HEK293T (cell line): ENCODE results near the gene FOXO3.

Experiments
- CTCF ChIA-PET: fragments of 350-600 bp; formaldehyde crosslinking; extraction: SDS; loops from one replicate; lab custom pipeline; 2021; ENCODE audit warnings: antibody characterized with exemption, inconsistent platforms; lab: Yijun Ruan, JAX
- POLR2A ChIA-PET: fragments of 350-600 bp; formaldehyde crosslinking; extraction: SDS; loops from one replicate; lab custom pipeline; 2020; ENCODE audit warnings: antibody characterized with exemption, inconsistent platforms; lab: Yijun Ruan, JAX
- DNase-seq: peaks from one replicate; pipeline ENCODE4 v3.0.0; 2012; ENCODE audit warnings: mixed read lengths; ENCODE audit errors: extremely low spot score
- ARNT ChIP-seq: fragments of 450-650 bp; IDR thresholded peaks from 2 replicates; pipeline ENCODE4 v1.6.1; 2017; ENCODE audit warnings: mild to moderate bottlenecking
- BHLHE40 ChIP-seq: fragments of 450-650 bp; IDR thresholded peaks from 2 replicates; pipeline ENCODE4 v1.6.1; 2016; ENCODE audit warnings: mild to moderate bottlenecking, moderate library complexity, borderline replicate concordance
- CTBP1 ChIP-seq: fragments of 450-650 bp; IDR thresholded peaks from 2 replicates; pipeline ENCODE4 v1.6.1; 2016; ENCODE audit warnings: borderline replicate concordance
- ELF4 ChIP-seq: fragments of 450-650 bp; IDR thresholded peaks from 2 replicates; pipeline ENCODE4 v1.6.1; 2017; ENCODE audit warnings: antibody characterized with exemption
- FOXA1 ChIP-seq: fragments of 450-650 bp; IDR thresholded peaks from 2 replicates; pipeline ENCODE4 v1.6.1; 2016; ENCODE audit warnings: mild to moderate bottlenecking
- FOXK2 ChIP-seq: fragments of 450-650 bp; IDR thresholded peaks from 2 replicates; pipeline ENCODE4 v1.6.1; 2016; ENCODE audit warnings: mild to moderate bottlenecking
- FOXM1 ChIP-seq: fragments of 450-650 bp; IDR thresholded peaks from 2 replicates; pipeline ENCODE4 v1.6.1; 2017; ENCODE audit warnings: mild to moderate bottlenecking, borderline replicate concordance
- HDGF ChIP-seq: fragments of 450-650 bp; IDR thresholded peaks from 2 replicates; pipeline ENCODE4 v1.6.1; 2017; ENCODE audit warnings: antibody characterized with exemption, borderline replicate concordance
- L3MBTL2 ChIP-seq: fragments of 450-650 bp; conservative IDR thresholded peaks from 2 replicates; pipeline ENCODE4 v1.6.1; 2016; ENCODE audit warnings: mild to moderate bottlenecking
- LEF1 ChIP-seq: fragments of 450-650 bp; IDR thresholded peaks from 2 replicates; pipeline ENCODE4 v1.6.1; 2017; ENCODE audit warnings: mild to moderate bottlenecking, borderline replicate concordance
- NFRKB ChIP-seq: fragments of 450-650 bp; IDR thresholded peaks from 2 replicates; pipeline ENCODE4 v1.6.1; 2016; ENCODE audit warnings: mild to moderate bottlenecking, moderate library complexity
- SP1 ChIP-seq: fragments of 450-650 bp; IDR thresholded peaks from 2 replicates; pipeline ENCODE4 v1.6.1; 2017
- SUZ12 ChIP-seq: fragments of 450-650 bp; IDR thresholded peaks from 2 replicates; pipeline ENCODE4 v1.6.1; 2016; ENCODE audit warnings: mild to moderate bottlenecking
- TARDBP ChIP-seq: fragments of 450-650 bp; IDR thresholded peaks from 2 replicates; pipeline ENCODE4 v1.6.1; 2016
- ZNF384 ChIP-seq: fragments of 450-650 bp; IDR thresholded peaks from 2 replicates; pipeline ENCODE4 v1.6.1; 2016
- TF ChIP-seq, protein P1 (sequence below): fragments of 450-650 bp; IDR thresholded peaks from 2 replicates; pipeline ENCODE4 v1.6.1; 2016

The FOXO3 gene

DNA sequence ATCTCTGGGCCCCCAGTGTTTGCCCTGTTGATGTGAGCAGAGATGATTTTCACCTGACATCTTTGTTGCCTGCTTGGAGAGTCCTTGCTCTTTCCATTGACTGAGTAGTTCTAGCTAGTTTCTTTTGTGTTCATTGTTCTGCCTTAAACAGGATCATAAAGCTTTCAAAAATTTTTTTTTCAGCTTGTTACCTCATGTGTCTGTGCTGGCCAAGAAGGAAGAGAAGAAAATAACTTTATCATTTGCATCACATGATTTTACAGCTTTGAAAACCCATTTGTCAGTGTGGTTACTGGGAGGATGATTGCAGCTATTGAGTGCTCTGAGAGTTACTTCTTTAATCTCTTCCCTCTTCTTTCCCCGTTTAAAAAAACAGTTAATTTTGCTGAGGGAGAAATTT, 16.0 kb downstream of the FOXO3 start:
- TF ChIP-seq TARDBP (no peak), L3MBTL2 (no peak), ARNT (no peak), FOXA1 (no peak), NFRKB (no peak), FOXK2 (no peak), ELF4 (no peak), BHLHE40 (no peak), ZNF384 (no peak), LEF1 (no peak), FOXM1 (no peak), HDGF (no peak), SP1 (no peak), CTBP1 (no peak)
- TF ChIP-seq, protein P1, sequence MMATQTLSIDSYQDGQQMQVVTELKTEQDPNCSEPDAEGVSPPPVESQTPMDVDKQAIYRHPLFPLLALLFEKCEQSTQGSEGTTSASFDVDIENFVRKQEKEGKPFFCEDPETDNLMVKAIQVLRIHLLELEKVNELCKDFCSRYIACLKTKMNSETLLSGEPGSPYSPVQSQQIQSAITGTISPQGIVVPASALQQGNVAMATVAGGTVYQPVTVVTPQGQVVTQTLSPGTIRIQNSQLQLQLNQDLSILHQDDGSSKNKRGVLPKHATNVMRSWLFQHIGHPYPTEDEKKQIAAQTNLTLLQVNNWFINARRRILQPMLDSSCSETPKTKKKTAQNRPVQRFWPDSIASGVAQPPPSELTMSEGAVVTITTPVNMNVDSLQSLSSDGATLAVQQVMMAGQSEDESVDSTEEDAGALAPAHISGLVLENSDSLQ = no peak
- DNase-seq = no peak
- CTCF ChIA-PET = no interaction called here
- POLR2A ChIA-PET = interaction anchor here (0.9 to 2.1 kb wide), 6 partner anchors 9 to 18 kb away, joined by 3 to 7 read pairs (median 4); partner anchors contain the start of gene FOXO3

GRCh38 chr6:108578166-108578565, 17.4 kb downstream of the FOXO3 start:
- no peak for DNase-seq
- TF ChIP-seq, protein P1 = no peak
- no peak for TF ChIP-seq SUZ12
- no peak for TF ChIP-seq ZNF384
- TF ChIP-seq FOXM1 = no peak
- no peak for TF ChIP-seq HDGF
- no peak for TF ChIP-seq L3MBTL2
- no peak for TF ChIP-seq LEF1
- TF ChIP-seq TARDBP = no peak
- TF ChIP-seq SP1 = no peak
- TF ChIP-seq BHLHE40 = no peak
- no peak for TF ChIP-seq ARNT
- TF ChIP-seq CTBP1 = no peak
- TF ChIP-seq FOXA1 = no peak
- no peak for TF ChIP-seq ELF4
- ChIA-PET CTCF (no interaction called here), POLR2A (interaction anchor here (0.8 to 1.7 kb wide), 3 partner anchors 16 to 20 kb away, joined by 3 to 6 read pairs (median 4); partner anchors contain the start of gene FOXO3)

- ChIA-PET CTCF (no interaction called here), POLR2A (interaction anchor here (1.7 kb wide), 1 partner anchor 18 kb away, joined by 6 read pairs; the partner anchor contains the start of gene FOXO3)
- no peak for DNase-seq
- TF ChIP-seq FOXK2 = no peak
- no peak for TF ChIP-seq ELF4
- no peak for TF ChIP-seq CTBP1
- TF ChIP-seq FOXA1 = no peak
- TF ChIP-seq HDGF = no peak
- TF ChIP-seq NFRKB = no peak
- no peak for TF ChIP-seq SUZ12
Observed at GRCh38 chr6:108578595-108579327, 18.0 kb downstream of the FOXO3 start.

DNA sequence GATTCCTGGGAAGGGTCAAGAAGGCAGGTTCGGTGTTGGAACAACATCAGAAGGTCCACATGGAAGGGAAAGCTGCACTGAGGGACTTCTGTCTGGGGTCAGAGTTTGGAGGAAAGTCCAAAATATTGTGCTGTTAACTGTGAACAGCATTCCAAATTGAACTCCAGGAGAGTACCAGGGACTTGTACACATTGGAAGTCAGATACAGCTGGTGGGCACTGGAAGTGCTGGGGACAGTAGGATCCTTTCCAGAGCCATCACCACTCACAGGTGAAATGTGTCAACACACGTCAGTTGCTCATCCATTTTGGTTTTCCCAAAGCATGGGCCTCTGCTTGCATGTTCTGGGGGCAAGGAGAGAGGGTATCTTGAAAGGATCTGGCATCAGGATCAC, 18.6 kb downstream of the FOXO3 start:
- TF ChIP-seq SP1 = no peak
- TF ChIP-seq, protein P1 = no peak
- no peak for TF ChIP-seq FOXK2
- no peak for TF ChIP-seq FOXM1
- POLR2A ChIA-PET = no interaction called here
- CTCF ChIA-PET = no interaction called here
- DNase-seq = no peak

DNA sequence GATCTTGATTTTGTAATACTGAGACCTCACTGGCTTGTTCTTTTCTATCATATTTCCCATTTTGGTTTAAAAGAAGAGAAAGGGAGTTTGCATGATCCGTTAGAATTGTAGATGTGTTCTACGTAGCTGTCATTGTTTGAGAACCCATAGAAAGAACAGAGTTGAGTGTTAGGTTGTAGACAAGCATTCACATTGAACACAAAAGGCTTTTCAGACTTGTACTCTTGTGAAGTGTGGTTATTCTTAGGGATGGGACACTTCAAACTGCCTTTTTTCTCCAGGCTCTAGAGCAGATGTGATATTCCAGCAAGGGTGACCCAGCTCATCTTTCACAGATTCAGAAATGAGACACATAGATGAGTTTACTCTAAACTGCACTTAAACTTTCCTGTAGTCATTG, 19.9 kb downstream of the FOXO3 start:
- DNase-seq = no peak
- CTCF ChIA-PET = no interaction called here
- POLR2A ChIA-PET = no interaction called here
- TF ChIP-seq LEF1 (no peak), ARNT (no peak)

DNA sequence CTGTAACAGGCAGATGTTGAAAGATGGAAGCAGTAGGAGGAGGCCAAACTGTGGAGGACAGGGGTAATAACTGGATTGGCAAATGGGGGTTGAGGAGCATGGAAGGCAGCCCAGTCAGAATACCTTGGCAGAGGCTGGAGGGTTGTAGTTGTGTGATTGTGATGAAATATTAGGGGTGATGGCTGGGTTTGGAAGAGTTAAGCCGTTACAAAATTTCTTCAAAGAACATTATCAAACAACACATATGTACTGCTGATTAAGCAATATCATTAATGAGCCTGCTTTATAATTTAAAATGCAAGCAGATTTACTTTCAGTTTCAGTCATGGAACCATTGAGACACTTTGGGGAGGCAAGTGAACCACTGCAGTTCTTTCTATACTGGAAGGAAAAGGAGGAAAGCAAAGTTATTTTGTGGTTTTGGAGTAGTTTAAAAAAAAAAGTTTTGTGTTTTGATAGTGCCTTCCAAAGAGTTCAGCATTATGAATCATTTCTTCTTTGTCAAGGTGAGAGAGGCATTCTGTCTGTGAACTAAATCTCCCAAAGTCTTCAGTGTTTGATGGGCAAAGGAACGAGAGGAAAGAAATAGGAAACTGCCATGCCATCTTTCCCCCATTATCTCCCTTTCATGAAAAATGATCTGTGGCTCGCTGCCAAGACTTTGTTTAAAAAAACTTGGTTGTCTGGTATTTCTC, 20.7 kb downstream of the FOXO3 start:
- TF ChIP-seq SUZ12 (no peak), TARDBP (no peak), SP1 (no peak), FOXK2 (no peak), FOXM1 (no peak), NFRKB (no peak), CTBP1 (no peak), HDGF (no peak)
- POLR2A ChIA-PET = no interaction called here
- CTCF ChIA-PET = interaction anchor here (0.6 kb wide), 1 partner anchor 94 kb away, joined by 3 read pairs; no protein-coding TSS in a partner anchor
- no peak for DNase-seq
